Activated T-helper 9 cell treated with anti-CD3 and anti-CD28 coated beads, Interleukin-2, amount 50 U/mL, for 16 hours (primary cell): ENCODE results near the gene CAMK2N2.
"Not testable (repeated sequence)": the region's sequence is repeated elsewhere in the genome, so short reads cannot be mapped to it uniquely, and the experiment has no call there.

Source experiments
- DNase-seq: peaks from one replicate; pipeline ENCODE4 v3.0.0-alpha.2; 2020; ENCODE audit warnings: low read depth

CAMK2N2 gene

DNA sequence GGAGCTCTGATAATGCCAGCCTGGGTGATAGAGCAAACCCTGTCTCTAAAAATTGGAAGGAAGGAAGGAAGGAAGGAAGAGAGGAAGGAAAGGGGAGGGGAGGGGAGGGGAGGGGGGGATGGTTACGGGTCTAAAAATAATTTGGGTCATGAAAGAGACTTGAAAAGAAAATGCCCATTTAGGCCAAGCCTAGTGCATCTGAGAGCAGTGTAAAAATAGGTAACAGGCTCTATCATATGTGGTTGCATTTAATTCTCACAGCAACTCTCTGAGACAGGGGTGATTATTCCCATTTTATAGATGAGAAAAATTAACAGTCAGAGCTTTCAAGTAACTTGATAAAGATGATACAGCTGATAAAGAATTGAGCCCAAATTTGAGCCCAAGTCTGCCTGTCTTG, 10.9 kb upstream of the CAMK2N2 start:
- DNase-seq: no peak

DNA sequence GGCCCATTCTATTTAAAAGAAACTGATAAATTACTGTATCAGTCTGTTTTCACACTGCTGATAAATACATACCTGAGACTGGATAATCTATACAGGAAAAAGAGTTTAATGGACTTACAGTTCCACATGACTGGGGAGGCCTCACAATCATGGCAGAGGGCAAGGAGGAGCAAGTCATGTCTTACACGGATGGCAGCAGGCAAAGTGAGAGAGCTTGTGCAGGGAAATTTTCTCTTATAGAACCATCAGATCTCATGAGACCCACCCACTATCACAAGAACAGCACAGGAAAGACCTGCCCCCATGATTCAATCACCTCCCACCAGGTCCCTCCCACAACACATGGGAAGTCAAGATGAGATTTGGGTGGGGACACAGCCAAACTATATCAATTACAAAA, 5.9 kb upstream of the CAMK2N2 start:
- DNase-seq: not testable (repeated sequence)

DNA sequence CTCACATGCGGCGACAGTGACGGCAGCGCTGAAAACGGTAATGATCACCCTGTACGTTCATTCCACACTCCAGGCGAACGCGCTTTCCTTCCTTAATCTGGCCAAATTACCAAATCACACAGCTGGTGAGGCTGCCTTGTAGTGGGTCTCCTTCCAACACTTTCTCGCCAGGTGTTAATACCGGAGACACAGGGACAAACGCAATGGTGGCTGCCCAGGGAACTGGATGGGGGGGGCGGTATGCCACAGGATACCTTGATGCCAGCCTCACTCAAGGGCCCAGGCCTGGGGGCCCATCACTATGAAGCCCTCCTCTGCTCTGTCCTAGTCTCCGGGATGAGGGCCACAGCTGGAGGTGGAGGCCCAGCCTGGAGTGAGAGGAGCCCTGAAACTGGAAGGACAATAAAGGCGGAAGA, 1.4 kb upstream of the CAMK2N2 start:
- no peak for DNase-seq

DNA sequence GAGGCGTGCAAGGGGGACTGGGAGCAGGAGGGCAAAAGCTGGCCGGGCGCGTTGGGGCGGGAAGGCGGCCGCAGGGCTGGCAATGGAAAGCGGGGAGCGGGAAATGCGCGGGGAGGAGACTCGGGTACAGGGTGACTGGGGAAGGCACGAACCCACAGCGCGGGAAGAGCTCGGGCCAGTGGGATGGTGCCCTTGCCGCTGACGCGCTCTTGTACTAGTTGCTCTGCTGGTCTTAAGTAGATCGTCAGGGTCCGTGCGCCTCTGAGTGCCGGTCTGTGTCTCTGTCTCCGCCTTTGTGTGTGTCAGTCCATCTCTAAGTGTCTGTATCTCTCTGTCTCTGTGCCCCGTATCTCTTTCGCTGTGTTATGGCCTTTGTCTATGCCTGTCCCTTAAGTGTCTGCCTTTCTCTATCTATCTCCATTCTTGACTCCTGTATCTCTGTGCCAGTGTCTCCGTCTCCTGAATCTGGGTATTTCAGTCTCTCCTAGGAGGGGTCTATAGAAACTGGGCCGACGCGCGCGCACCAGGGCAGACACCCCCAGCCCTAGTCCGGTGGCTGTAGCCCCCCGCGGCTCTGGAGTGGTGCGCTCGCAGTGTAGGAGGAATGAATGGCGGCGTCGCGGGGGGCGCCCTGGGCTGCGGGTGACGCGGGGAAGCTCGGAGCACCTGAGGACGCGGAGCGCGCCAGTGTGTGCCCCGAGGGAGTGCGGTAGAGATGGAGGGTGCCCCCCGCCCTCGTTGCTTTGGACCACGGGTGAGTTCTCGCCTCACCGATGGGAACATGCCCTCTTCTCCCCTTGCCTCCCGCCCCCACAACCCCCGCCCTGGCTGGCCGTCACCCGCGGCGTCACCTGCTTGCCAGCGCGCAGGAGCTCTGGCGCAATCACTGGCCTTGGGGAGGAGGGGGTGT, 756 bp upstream of the CAMK2N2 start:
- no peak for DNase-seq

DNA sequence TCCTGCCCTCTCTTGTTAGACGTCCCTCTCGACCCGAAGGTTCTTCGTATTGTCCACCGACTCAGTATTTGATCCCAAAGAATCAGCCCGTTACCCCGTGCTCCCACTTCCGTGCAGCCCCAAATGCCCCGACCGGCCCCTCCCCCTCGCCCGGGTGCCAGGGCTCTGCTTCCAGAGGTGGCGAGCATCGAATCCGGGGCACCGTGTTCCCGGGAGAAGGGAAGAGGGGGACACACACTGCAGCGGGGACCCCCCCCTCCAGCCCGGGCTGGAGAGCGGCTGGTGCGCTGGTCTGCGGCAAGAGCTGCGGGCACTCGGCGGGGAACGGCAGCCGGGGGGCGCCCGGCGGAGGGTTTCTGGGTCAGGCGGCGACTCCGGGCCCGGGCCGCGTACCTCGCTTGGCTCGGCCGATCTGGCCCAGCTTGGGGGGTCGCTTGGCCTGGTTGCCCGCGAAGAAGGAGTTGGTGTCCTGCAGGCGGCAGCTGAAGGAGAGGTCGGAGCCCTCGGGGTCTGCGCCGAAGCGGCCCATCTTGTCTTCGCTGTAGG, 556 bp downstream of the CAMK2N2 start:
- no peak for DNase-seq

DNA sequence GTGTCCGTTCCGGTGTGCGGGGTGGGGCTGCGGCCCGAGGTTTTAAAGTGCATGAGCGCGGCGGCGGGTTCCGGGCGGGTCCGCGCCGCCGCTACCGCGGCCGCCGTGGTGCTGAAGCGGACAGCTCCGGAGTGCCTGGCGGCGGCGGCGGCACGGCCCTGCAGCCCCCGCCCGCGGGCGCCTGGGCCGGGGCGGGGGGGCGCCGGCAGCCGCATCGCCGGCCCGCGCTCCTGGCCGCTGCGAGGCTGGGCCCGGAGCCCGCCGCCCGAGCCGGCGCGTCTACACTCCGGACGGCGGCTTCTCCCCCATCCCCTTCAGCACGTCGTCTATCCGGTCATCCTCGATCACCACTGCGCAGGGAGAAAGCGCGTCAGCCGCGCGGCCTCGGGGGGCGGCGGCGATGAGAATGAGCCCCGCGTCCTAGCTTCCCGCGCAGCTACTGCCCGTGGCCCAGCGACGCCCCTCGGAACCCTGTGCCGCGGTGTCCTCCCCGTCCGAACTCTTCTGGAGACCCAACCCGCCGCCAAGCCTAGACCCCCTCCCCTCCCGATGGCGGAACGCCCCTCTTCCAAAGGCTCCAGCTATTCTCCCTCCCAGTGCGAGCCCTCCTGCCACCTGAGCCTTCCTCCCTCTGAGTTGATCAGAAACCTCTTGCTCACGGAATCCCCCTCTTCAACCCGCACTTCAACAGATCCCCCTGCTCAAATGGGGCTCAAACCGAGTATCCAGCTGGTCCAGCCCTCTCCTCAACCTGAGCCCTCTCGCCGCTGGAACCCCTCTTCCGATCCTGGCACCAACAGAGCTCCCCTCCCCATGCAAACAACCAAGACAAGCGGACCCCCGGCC, 1.3 kb downstream of the CAMK2N2 start:
- DNase-seq: no peak

DNA sequence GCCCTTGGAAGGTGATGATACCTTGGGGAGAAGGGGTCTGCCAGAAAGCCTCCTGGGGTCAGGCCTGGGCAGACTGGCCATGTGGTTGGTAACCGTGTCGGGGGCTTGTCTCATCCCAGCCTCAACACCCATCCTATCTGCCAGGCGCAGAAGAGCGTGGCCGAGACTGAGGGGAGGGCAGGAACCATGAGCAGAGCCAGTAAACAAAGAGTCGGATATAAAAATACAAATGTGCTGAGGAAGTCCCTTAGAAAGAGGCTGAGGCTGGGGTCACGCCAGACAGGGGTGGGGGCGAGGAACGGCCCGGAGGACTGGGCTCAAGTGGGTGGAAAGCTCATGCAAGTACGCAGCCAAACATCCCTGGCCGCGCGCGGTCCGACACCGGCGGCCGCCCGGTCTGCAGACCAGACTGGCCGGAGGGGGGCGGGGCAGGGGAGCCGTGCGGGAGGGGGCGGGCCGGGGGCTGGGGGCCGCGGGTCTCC, 1.9 kb downstream of the CAMK2N2 start:
- DNase-seq: no peak

DNA sequence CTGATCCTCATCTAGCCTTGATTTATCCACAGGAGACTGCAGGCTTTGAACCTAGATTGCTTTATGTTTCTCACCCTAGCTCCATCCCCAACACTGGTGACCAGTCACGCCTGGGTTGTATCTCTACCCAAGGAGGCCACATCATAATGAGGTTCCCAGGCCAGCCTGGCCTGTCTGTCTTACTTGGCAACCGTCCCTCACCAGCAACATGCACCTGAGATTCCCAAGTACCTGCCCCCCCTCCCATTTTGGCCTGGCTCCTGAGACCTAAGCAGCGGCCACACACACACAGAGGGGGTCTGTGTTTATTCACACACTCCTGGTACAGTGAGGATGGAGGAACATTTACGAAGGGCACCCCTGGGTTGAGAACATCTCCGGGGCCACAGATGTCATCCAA, 2.4 kb downstream of the CAMK2N2 start:
- no peak for DNase-seq

DNA sequence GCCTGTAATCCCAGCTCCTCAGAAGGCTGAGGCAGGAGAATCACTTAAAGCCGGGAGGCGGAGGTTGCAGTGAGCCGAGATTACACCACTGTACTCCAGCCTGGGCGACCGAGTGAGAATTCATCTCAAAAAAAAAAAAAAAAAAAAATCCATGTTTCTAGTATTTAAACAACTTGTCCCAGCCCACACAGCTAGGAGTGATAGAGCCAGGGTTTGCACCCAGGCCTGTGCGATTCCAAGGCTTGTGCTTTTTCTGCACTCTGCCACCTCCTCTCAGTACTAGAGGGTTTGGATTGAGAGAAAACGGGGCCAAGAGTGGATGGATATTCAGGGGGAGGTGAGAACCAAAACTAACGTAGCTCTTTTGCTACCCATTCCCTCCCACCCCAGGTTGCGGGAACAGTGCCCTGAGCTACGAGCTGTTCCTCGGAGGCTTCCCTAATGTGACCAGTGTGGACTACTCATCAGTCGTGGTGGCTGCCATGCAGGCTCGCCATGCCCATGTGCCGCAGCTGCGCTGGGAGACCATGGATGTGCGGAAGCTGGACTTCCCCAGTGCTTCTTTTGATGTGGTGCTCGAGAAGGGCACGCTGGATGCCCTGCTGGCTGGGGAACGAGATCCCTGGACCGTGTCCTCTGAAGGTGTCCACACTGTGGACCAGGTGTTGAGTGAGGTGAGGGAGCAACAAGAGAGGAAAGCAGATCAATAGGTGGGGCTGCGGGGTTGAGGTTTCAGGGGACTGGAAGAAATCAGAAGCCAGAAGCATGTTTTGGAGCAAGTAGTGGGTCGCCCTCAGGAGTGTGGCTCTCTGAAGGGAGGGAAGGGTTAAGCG, 4.1 kb downstream of the CAMK2N2 start:
- no peak for DNase-seq

DNA sequence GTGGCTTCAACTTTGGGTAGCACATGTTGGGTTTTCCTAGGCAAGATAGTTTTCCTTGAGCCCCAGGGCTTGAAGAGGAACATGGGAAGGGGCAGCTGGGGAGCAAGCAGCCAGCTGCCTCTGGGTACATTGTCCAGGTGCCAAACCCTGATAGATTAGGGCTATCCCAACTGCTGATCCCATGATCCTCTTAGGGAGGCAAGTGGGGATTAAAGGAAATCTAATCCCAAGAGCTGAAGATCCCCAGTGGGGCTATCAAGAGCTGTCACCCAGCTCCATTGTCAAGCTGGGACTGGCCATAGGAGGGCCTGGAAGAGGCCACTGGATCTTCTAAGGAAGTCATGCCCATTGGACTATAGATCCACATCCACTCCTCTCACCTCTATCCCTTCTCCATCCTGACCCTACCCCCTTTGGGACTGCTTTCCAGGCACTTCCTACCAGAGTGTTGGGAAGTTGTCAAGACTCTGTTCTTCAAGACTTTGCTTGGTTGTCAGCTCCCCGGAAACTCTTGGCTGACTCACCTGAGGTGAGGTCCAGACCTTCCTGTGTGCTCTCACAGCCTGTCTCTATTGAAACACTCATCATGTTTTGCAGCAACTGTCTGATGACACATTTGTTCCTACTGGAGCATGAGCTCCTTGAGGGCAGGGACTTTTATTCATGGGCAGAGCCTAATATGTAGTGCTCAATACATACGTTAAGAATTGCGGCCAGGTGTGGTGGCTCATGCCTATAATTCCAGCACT, 5.9 kb downstream of the CAMK2N2 start:
- no peak for DNase-seq

DNA sequence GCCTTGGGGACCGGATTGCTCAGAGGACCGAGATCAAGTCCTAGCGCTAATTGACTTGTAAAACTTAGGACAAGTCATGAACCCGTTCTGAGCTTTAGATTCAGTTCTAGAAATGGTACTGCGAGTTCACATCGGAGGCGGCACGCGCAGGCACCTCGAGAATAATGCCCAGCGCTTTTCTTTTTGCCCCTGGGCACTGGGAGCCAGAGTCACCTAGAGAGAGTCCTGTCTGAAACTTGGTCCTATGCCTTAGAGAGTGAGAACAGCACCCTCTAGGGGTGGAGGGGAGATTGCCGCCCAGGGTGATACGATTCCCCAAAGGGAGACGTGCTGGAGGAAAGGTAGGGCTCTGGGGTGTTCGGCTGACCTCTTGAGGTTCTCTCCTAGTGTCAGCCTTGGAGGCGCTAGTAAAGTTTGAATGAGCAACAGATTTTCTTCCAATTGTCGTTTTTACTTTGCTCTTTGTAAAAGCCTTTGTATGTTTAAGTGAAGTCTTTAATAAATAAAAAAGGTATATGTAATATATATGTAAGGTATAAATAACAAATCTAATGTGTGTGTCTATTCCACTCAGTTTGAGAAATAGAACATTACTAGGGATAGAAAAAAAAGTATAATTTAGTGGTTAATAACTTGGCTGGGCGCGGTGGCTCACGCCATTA, 11.1 kb downstream of the CAMK2N2 start:
- DNase-seq: peak; percentile 82

DNA sequence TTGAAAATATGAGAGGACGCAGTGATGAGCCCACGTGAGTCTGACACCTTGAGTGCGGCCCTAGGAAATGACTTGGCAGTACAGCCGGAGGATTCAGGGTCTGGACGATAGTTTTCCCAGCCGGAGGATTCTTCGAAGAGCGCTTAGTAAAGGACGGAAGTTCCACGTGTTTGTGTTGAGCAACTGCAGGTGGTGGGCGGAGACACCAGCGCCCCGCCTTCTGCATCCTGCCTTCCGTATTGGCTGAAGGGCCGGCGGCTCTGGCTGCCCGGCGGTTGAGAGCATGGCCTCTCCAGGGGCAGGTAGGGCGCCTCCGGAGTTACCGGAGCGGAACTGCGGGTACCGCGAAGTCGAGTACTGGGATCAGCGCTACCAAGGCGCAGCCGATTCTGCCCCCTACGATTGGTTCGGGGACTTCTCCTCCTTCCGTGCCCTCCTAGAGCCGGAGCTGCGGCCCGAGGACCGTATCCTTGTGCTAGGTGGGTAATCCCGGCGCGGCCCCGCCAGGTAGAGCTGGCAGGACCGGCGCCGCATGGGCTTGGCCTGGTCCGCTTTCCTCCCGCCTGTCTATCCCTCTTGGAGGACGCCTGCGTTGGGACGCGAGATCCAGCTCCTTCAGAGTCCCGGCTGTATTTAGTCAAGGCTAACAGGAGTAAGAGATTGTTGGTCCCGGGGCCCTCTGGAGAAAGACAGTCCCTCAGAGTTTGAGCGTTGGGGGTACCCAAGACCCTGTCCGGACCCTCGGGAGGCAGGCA, 11.8 kb downstream of the CAMK2N2 start, which contains the start of gene EEF1AKMT4:
TSS of gene EEF1AKMT4 (plus strand) at position 261 of the 755 bp plus-strand sequence. CDS start at position 284, 23 bp downstream.
- DNase-seq: peak; percentile 95

DNA sequence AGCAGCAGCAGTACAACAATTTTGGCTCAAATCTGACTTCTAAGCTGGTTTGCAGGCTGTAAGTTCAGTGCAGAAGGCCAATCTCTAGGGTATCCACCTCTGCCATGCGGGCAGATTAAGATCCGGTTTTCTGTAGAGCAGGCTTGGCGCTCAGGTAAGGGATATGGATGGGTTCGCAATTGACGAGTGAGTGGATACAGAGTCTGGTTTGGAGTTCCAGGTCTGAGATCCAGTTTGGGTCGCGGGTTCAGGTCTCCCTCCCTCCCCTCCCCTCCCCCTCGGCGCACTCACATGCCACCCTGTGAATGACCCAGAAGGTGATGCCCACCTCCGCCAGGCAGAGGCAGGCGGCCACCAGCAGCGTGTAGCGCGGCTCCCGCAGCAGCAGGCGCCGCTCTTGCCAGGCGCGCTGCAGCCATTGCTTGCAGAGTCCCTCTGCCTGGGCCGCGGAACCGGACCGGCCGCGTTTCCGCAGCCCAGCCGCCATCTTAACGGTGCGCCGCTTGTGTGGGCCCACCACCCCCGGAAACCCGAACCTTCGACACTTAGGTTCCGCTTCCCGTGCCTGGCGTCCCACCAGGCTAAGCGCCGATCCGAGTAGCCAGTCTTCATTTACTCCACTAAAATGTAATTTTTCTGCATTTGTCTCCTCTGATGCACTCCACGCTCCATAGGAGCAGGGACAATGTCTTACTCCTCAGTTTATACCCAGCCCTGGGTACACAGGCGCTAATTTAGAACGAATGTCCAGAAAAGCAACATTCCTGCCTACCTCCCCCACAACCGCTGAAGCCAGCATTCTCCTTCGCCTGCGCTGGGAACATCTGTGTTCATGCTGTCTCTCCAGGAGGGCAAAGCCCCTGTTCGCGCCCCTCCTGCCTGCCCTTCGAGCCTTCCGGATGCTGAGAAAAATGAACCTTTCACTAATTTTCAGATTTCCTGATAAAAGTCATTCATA, 12.6 kb downstream of the CAMK2N2 start, which contains the start of gene ALG3:
TSS of gene ALG3 (minus strand) at position 509 of the 958 bp plus-strand sequence. CDS start at position 487, 22 bp downstream.
- DNase-seq: peak; percentile 80

DNA sequence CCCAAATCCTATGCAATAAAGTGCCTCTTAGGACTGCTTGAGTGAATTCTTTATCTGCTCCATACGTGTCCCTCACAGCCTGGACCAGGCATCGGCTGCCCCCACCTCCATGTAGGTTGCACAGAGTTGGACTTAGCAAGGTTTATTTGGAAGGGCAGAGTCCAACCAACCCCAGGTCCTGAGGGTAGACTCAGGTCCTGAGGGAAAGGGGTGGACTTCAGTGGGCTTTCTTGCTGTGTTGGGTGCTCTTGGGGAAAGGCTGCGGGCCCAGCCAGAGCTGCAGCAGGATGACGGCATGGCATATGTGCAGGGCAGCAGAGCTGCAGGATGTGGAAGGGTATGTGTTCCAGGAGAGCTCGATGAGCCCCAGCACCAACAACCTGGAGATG, 19.1 kb downstream of the CAMK2N2 start:
- no peak for DNase-seq

DNA sequence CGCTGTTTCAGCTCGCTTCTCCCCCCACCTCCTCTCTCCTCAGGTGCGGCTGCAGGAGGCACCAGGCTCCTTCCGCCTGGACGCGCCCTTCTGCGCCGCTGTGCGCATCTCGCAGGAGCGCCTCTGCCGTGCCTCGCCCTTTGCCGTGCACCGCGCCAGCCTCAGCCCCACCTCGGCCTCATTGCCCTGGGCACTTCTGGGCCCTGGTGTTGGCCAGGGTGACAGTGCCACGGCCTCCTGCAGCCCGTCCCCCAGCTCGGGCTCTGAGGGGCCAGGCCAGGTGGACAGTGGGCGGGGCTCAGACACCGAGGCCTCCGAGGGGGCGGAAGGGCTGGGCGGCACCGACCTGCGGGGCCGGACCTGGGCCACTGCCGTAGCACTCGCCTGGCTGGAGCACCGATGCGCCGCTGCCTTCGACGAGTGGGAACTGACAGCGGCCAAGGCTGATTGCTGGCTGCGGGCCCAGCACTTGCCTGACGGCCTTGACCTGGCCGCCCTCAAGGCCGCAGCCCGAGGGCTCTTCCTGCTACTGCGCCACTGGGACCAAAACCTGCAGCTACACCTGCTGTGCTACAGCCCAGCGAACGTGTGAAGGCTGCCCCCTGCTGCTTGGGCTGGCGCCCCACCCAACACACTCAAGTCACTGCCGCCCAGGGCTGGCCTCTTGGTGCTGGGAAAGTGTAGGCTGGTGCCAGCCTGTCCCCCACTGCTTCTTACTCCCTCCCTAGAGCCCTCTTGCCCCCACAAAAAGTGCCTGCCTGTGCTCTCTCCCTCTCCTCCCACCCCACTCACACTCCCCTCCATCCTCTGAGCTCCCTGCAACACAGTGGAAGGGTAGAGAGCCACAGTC, 19.7 kb downstream of the CAMK2N2 start:
- DNase-seq: no peak

DNA sequence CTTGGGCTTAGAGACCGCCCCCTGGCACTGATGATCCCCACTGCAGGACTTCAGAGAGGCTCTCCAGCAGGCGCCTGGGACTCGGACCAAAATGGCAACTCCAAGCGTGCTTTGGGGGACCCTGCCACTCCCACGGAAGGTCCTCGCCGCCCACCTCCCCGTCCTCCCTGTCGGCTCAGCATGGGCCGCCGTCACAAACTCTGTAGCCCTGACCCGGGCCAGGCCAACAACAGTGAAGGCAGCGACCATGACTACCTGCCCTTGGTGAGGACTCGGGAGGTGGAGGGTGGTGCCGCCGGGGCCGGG, 20.3 kb downstream of the CAMK2N2 start:
- no peak for DNase-seq

DNA sequence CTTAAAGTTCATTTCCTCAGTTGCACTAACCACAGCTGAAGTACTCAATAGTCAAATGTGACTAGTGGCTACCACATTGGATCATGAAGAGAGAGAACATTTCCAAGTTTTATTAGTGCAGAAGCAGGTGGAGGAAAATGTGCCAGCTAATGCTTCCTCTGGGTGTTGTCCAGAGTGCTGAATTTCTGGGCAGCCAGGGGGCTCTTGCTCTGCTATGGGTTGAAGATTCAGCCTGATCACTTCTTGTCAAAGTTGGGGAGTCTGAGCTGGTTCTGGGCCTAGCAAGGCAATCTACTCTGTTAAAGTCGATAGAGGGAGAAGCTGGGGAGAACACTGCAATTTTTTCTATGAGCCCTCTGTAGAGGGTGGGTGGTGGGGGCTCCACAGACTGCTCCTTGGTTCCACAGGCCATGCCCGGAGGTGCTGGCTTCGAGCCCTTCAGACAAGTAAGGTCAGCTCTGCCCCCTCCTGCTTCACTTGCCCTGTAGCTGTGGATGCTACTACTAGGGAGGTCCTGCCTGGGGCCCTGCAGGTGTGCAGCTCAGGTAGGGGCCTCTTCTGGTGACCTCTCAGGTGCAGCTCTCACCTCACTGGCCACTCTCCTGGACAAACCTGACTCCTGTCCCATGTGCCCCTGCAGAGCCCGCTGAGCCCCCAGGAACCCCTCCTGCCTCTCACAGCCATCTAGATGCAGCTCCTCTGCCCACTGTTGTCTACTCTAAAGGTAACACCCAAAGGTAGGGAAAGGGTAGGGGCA, 20.8 kb downstream of the CAMK2N2 start:
- no peak for DNase-seq
